Skeletal muscle tissue (tissue), 4 donors: Measurements from ENCODE around the gene TGFB1I1. TPM values are rescaled to one million over a fixed set of nuclear protein-coding genes. Genes with fewer than 3 reads are reported as not detected.

Experiments used
- H3K27ac ChIP-seq: one replicate; pipeline ENCODE4 v1.7.0; 2013; ENCODE audit warnings: mild to moderate bottlenecking, low read depth, low read length, inconsistent platforms
- H3K27me3 ChIP-seq, 3 donors: one replicate each; pipeline ENCODE4 v1.7.0; 2013; ENCODE audit warnings: low read length in 3 of 3; ENCODE audit not compliant: control insufficient read depth in 3 of 3, insufficient read depth in 3 of 3
- H3K36me3 ChIP-seq, 3 donors: one replicate each; pipeline ENCODE4 v1.7.0; 2013; ENCODE audit warnings: low read length in 3 of 3; ENCODE audit not compliant: control insufficient read depth in 3 of 3, insufficient read depth in 3 of 3
- H3K4me1 ChIP-seq, 3 donors: one replicate each; pipeline ENCODE4 v1.7.0; 2013; ENCODE audit warnings: low read length in 3 of 3, mild to moderate bottlenecking in 3 of 3; ENCODE audit not compliant: control insufficient read depth in 3 of 3, insufficient read depth in 3 of 3
- H3K4me3 ChIP-seq, 3 donors: one replicate each; pipeline ENCODE4 v1.7.0; 2013; ENCODE audit warnings: low read length in 3 of 3
- H3K9ac ChIP-seq, 3 donors: one replicate each; pipeline ENCODE4 v1.7.0; 2013; ENCODE audit warnings: low read length in 3 of 3, mild to moderate bottlenecking in 3 of 3, moderate library complexity in 2 of 3, low read depth in 1 of 3
- H3K9me3 ChIP-seq, 3 donors: one replicate each; pipeline ENCODE4 v1.7.0; 2013; ENCODE audit warnings: low read length in 3 of 3; ENCODE audit not compliant: control insufficient read depth in 3 of 3
- total RNA-seq: library from RNA; depleted of rRNA; stranded (reverse); fragments of >200 nt; gene quantifications from one replicate; pipeline ENCODE4 v1.2.3, GENCODE V29; 2014
- donor health status: Osteomylitis.

Gene TGFB1I1
- total RNA-seq, 1 donor from 2014 or later, result 30.8 TPM

DNA sequence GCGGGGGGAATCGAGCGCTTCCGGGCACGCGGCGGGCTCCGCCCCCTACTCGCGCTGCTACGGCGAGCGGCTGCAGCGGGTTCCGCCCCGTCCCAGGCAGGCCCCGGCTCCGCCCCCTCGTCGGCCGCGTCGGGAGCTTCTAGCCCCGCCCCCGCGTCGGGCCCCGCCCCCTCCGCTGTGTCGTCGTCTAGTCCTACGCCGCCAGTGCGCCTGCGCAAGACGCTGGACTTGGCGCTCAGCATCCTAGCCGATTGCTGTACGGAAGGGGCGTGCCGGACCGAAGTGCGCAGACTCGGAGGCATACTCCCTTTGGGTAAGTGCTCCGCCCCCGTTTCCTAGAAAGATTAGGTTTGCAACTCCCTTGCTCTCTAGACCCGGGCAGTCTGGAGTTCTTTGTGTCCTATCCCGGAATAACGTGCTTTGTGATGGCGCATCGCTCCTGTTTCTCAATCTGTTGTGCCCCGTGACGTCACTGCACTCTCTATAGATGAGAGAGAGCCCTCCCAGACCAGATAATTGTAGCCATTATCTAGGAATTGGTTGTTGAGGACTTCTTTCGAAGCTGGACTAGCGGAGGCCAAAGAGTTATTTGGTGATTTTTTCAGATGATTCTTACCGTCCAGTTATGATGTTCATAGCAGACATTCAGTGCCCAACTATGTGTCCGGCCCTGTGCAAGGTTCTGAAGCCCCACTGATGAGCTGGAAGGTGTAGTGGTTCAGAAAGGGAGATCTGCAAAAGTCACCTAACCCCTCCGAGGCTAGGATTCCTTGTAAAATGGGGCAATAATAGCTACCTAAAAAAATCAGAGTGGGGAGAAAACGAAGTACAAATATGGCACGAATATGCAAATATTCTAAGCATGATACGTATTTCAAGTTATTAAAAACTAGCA is 12.0 kb upstream of the TGFB1I1 start:
- Histone ChIP-seq H3K36me3 (peaks cover 22 to 26% (median 26%) of the 10 kb centered on the region in 3 donors), H3K4me1 (peaks cover 42 to 43% (median 42%) of the 10 kb centered on the region in 3 donors), H3K27ac (peak overlapping the region; percentile 97), H3K9me3 (no peaks in the 10 kb centered on the region), H3K9ac (peak overlapping the region; percentile 95 to 99 (median 98)), H3K4me3 (peak overlapping the region; percentile 88 to 97 (median 96)), H3K27me3 (no peaks in the 10 kb centered on the region)

DNA sequence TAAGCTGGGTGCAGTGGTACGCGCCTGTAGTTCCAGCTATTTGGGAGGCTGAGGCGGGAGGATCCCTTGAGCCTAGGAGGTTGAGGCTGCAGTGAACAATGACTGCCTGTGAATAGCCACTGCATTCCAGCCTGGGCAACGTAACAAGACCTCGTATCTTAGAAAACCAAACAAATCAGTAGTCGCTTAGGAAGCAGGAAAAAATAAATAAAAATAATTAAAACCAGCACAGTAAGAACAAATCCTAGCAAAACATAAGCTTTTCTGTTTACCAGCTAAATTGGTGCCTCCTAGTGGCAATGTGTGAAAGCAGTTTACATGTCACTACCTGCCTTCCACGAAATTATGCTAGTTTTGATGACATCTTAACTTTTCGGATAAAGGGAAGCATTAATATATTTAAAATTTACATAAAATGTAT is 11.4 kb upstream of the TGFB1I1 start:
- peak overlapping the region; percentile 62 to 83 (median 82) for H3K4me3 ChIP-seq
- H3K9me3 ChIP-seq, result no peaks in the 10 kb centered on the region
- H3K27ac ChIP-seq, result peak overlapping the region; percentile 57
- no peaks in the 10 kb centered on the region for H3K27me3 ChIP-seq
- H3K9ac ChIP-seq, result peak overlapping the region in 2 of 3 donors; percentile 47 to 62
- peaks cover 27 to 31% (median 29%) of the 10 kb centered on the region in 3 donors for H3K36me3 ChIP-seq
- peaks cover 35 to 37% (median 36%) of the 10 kb centered on the region in 3 donors for H3K4me1 ChIP-seq

DNA sequence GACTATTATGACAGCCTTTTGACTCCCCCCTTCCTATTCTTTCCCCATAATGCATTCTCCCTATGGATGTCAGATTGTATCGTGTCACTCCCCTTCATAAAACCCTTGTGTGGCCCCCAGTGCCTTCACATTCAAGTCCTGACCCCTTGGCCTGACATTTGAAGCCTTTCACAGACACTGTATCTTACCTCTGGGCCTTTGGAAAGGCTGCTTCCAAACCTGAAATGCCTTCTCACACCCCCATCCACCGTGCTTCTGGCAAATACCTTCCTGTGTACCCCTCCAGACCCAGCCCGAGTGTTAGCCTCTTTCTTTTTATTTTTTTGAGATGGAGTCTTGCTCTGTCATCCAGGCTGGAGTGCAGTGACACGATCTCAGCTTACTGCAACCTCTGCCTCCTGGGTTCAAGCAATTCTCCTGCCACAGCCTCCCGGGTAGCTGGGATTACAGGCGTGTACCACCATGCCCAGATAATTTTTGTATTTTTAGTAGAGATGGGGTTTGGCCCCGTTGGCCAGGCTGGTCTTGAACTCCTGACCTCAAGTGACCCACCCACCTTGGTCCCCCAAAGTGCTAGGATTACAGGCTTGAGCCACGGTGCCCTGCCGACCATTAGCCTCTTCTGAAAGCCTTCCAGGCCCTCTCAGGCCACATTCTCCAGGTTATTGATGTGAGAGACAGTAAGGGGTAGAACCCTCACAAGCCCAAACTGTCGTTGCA is 10.6 kb upstream of the TGFB1I1 start:
- Histone ChIP-seq H3K36me3 (peaks cover 31 to 39% (median 37%) of the 10 kb centered on the region in 3 donors), H3K27ac (no peak overlapping the region), H3K4me3 (no peak overlapping the region), H3K9ac (no peak overlapping the region), H3K4me1 (peaks cover 29 to 31% (median 30%) of the 10 kb centered on the region in 3 donors), H3K9me3 (no peaks in the 10 kb centered on the region), H3K27me3 (no peaks in the 10 kb centered on the region)

DNA sequence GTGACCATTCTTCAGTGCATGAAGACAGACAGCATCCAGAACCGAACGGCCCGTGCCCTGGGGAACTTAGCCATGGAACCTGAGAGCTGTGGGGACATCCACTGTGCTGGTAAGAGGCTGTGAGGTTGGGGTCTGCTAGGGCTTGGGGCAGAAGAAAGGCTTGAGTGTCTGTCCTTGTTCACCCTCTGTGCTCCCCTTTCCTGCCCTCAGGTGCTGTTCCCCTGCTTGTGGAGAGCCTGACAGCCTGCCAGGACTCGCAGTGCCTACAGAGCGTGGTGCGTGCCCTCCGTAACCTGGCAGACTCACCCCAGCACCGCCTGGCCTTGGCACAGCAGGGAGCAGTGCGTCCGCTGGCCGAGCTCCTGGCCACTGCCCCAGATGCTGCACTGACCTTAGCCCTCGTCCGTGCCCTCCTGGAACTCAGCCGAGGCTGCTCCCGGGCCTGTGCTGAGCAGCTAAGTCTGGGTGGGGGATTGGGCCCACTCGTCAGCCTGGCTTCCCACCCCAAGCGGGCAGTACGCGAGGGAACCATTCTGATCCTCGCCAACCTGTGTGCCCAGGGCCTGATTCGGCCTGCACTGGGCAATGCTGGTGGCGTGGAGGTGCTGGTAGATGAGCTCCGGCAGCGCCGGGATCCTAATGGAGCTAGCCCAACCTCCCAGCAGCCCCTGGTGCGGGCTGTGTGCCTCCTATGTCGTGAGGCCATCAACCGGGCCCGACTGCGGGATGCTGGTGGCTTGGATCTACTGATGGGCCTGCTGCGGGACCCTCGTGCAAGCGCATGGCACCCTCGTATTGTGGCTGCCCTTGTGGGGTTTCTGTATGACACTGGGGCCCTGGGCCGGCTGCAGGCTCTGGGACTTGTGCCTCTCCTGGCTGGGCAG is 9.8 kb upstream of the TGFB1I1 start:
- Histone ChIP-seq H3K9me3 (no peaks in the 10 kb centered on the region), H3K27ac (no peak overlapping the region), H3K4me3 (no peak overlapping the region), H3K9ac (no peak overlapping the region), H3K36me3 (peaks cover 38 to 45% (median 45%) of the 10 kb centered on the region in 3 donors), H3K4me1 (peaks cover 21 to 23% (median 22%) of the 10 kb centered on the region in 3 donors), H3K27me3 (no peaks in the 10 kb centered on the region)

DNA sequence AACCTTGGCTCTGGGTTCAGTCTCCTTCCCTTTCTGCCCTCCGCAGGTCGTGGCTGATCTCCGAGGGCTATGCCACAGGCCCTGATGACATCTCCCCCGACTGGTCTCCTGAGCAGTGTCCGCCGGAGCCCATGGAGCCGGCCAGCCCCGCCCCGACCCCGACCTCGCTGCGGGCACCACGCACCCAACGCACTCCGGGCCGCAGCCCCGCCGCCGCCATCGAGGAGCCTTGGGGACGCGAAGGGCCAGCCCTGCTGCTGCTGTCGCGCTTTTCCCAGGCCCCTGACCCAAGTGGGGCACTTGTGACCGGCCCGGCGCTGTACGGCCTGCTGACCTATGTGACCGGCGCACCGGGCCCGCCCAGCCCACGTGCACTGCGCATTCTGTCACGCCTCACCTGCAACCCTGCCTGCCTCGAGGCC is 7.6 kb upstream of the TGFB1I1 start:
- no peak overlapping the region for H3K27ac ChIP-seq
- H3K9me3 ChIP-seq, result no peaks in the 10 kb centered on the region
- H3K4me3 ChIP-seq, result no peak overlapping the region
- no peak overlapping the region for H3K9ac ChIP-seq
- peaks cover 8 to 9% (median 9%) of the 10 kb centered on the region in 3 donors for H3K4me1 ChIP-seq
- H3K36me3 ChIP-seq, result peaks cover 39 to 48% (median 44%) of the 10 kb centered on the region in 3 donors
- H3K27me3 ChIP-seq, result no peaks in the 10 kb centered on the region

DNA sequence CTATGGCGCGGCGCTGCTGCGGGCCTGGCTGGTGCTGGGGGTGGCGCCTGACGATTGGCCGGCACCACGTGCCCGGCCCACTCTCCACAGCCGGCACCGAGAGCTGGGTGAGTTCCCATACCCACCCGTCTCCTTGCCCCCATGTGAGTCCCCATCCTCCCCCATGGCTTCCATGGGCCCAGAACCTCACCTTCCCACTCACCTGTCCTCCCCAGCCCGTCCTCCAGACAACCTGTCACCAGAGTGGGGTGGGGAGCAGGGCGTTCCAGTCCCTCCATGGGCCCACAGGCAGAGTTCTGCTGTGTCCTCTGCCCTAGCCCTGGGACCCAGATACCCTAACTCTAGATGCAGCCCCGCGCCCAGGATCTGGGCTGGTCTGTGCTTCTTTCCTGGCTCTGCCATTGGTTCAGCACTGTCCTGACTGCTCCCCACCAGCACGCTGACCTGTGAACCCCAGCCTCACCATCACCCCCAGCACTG is 7.1 kb upstream of the TGFB1I1 start:
- Histone ChIP-seq H3K4me1 (peaks cover 8 to 9% (median 9%) of the 10 kb centered on the region in 3 donors), H3K9me3 (no peaks in the 10 kb centered on the region), H3K27me3 (no peaks in the 10 kb centered on the region), H3K36me3 (peaks cover 39 to 48% (median 44%) of the 10 kb centered on the region in 3 donors), H3K9ac (no peak overlapping the region), H3K4me3 (no peak overlapping the region), H3K27ac (no peak overlapping the region)

DNA sequence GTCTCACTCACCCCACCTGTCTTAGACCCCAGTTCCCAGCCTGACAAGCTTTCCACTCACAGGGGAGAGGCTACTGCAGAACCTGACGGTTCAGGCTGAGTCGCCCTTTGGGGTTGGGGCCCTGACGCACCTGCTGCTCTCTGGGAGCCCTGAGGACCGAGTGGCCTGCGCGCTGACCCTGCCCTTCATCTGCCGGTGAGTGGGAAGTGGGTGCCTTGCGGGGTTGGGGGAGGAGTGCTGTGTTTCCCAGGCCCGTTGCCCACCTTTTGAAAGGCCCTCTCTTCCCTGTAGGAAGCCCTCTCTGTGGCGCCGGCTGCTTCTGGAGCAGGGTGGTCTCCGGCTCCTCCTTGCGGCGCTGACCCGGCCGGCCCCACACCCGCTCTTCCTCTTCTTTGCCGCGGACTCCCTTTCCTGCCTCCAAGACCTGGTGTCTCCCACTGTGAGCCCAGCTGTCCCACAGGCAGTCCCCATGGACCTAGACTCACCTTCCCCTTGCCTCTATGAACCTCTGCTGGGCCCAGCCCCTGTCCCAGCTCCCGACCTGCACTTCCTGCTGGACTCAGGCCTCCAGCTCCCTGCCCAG is 6.1 kb upstream of the TGFB1I1 start:
- H3K27ac ChIP-seq, result peak overlapping the region; percentile 40
- no peak overlapping the region for H3K4me3 ChIP-seq
- no peak overlapping the region for H3K9ac ChIP-seq
- H3K36me3 ChIP-seq, result peaks cover 39 to 48% (median 44%) of the 10 kb centered on the region in 3 donors
- no peaks in the 10 kb centered on the region for H3K27me3 ChIP-seq
- H3K9me3 ChIP-seq, result no peaks in the 10 kb centered on the region
- H3K4me1 ChIP-seq, result peaks cover 0 to under 1% (median 0%) of the 10 kb centered on the region in 3 donors

DNA sequence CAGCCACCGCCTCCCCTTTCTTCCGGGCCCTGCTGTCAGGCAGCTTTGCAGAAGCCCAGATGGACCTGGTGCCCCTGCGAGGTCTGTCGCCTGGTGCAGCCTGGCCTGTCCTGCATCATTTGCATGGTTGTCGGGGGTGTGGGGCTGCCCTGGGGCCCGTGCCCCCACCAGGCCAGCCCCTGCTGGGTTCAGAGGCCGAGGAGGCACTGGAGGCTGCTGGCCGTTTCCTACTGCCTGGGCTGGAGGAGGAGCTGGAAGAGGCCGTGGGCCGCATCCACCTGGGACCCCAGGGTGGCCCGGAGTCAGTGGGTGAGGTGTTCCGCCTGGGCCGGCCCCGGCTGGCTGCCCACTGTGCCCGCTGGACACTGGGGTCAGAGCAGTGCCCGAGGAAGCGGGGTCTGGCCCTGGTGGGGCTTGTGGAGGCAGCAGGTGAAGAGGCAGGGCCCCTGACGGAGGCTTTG is 5.5 kb upstream of the TGFB1I1 start:
- H3K9ac ChIP-seq, result no peak overlapping the region
- no peaks in the 10 kb centered on the region for H3K9me3 ChIP-seq
- peaks cover 39 to 48% (median 44%) of the 10 kb centered on the region in 3 donors for H3K36me3 ChIP-seq
- H3K27me3 ChIP-seq, result no peaks in the 10 kb centered on the region
- H3K4me1 ChIP-seq, result peaks cover 4 to 6% (median 5%) of the 10 kb centered on the region in 3 donors
- H3K27ac ChIP-seq, result peak overlapping the region; percentile 40
- H3K4me3 ChIP-seq, result no peak overlapping the region
